Calu3 (cell line): Measurements from ENCODE around the gene BAIAP3. TPM values are rescaled to one million over a fixed set of nuclear protein-coding genes. Genes with fewer than 3 reads are reported as not detected.

Source experiments
- BruUV-seq: library from RNA; stranded (reverse); fragments of 400-500 nt; replicated peaks from 2 replicates; lab custom pipeline; 2021; lab: Mats Ljungman, UMichigan
- CTCF ChIA-PET: fragments of 300-600 bp; sonication (Branson Sonifier 250); formaldehyde crosslinking; loops from one replicate; lab custom pipeline; 2022; ENCODE audit warnings: antibody characterized with exemption; lab: Charles Lee
- DNase-seq: peaks from one replicate; pipeline ENCODE4 v3.0.0; 2022
- H3K27ac Mint-ChIP-seq: one replicate; pipeline ENCODE4 v1.8.0; 2022; ENCODE audit warnings: mixed read lengths; ENCODE audit not compliant: unreplicated experiment
- H3K27me3 Mint-ChIP-seq: one replicate; pipeline ENCODE4 v1.8.0; 2022; ENCODE audit warnings: mixed read lengths; ENCODE audit not compliant: unreplicated experiment
- H3K36me3 Mint-ChIP-seq: one replicate; pipeline ENCODE4 v1.8.0; 2022; ENCODE audit warnings: mild to moderate bottlenecking, moderate library complexity, mixed read lengths; ENCODE audit not compliant: insufficient read depth, unreplicated experiment
- H3K4me1 Mint-ChIP-seq: one replicate; pipeline ENCODE4 v1.8.0; 2022; ENCODE audit warnings: mild to moderate bottlenecking, low read depth, mixed read lengths; ENCODE audit not compliant: unreplicated experiment
- H3K4me3 Mint-ChIP-seq: one replicate; pipeline ENCODE4 v1.8.0; 2022; ENCODE audit warnings: mild to moderate bottlenecking, low read depth, moderate library complexity, mixed read lengths; ENCODE audit not compliant: unreplicated experiment
- H3K9me3 Mint-ChIP-seq: one replicate; pipeline ENCODE4 v1.8.0; 2022; ENCODE audit warnings: low read depth, mixed read lengths; ENCODE audit not compliant: unreplicated experiment
- intact Hi-C: fragments of 100-400 bp; cut with micrococcal nuclease; formaldehyde crosslinking; loops from one replicate; pipeline ENCODE4 v1.10.0; 2022; ENCODE audit not compliant: unreplicated experiment
- total RNA-seq: library from RNA; stranded (reverse); gene quantifications from 2 replicates; pipeline ENCODE4 v1.2.3, GENCODE V29; 2022
- TF ChIP-seq, protein P1 (sequence below): fragments of 200-600 bp; IDR thresholded peaks from one replicate; pipeline ENCODE4 v1.8.0; 2022; ENCODE audit warnings: antibody characterized with exemption; ENCODE audit not compliant: unreplicated experiment

BAIAP3 gene
- total RNA-seq, 1 experiment from 2014 or later, result 2.4 TPM

DNA sequence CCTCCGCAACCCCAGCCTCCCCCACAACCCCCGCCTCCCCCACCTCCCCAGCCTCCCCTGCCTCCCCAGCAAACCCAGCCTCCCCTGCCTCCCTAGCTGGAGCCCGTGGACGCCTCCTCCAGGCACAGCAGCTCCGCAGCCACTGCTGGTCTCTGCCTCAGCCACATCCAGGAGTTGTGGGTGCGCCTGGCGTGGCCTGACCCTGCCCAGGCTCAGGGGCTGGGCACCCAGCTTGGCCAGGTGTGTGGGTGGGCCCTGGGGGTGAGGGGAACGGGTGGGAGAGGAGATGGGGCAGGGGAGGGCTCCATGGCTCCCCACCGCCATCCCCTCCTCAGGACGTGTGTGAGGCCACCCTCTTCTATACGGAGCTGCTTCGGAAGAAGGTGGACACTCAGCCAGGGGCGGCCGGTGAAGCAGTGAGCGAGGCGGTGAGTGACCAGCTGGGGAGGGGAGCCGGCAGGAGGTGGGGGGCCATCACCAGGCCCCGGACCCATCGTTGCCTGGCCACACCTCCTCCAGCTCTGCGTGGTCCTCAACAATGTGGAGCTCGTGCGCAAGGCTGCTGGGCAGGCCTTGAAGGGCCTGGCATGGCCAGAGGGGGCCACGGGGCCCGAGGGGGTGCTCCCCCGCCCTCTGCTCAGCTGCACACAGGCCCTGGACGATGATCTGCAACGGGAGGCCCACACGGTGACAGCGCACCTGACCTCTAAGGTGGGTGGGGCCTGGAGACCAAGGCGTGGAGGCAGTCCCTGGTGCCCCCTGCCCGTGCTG is 12.4 kb downstream of the BAIAP3 start:
- Mint-ChIP-seq H3K4me1 (peaks cover 13% of the 10 kb centered on the region), H3K9me3 (no peaks in the 10 kb centered on the region), H3K27me3 (peaks cover 16% of the 10 kb centered on the region), H3K27ac (no peak overlapping the region), H3K4me3 (no peak overlapping the region), H3K36me3 (peaks cover 47% of the 10 kb centered on the region)
- TF ChIP-seq, protein P1, sequence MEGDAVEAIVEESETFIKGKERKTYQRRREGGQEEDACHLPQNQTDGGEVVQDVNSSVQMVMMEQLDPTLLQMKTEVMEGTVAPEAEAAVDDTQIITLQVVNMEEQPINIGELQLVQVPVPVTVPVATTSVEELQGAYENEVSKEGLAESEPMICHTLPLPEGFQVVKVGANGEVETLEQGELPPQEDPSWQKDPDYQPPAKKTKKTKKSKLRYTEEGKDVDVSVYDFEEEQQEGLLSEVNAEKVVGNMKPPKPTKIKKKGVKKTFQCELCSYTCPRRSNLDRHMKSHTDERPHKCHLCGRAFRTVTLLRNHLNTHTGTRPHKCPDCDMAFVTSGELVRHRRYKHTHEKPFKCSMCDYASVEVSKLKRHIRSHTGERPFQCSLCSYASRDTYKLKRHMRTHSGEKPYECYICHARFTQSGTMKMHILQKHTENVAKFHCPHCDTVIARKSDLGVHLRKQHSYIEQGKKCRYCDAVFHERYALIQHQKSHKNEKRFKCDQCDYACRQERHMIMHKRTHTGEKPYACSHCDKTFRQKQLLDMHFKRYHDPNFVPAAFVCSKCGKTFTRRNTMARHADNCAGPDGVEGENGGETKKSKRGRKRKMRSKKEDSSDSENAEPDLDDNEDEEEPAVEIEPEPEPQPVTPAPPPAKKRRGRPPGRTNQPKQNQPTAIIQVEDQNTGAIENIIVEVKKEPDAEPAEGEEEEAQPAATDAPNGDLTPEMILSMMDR, result no peak
- no peak for DNase-seq
- intact Hi-C loops, result no loop called here
- BruUV-seq, result no TSS peak
- CTCF ChIA-PET, result interaction anchor here (0.6 to 1.7 kb wide), 3 partner anchors 8 to 67 kb away, joined by 3 to 7 read pairs (median 4); no protein-coding TSS in a partner anchor

DNA sequence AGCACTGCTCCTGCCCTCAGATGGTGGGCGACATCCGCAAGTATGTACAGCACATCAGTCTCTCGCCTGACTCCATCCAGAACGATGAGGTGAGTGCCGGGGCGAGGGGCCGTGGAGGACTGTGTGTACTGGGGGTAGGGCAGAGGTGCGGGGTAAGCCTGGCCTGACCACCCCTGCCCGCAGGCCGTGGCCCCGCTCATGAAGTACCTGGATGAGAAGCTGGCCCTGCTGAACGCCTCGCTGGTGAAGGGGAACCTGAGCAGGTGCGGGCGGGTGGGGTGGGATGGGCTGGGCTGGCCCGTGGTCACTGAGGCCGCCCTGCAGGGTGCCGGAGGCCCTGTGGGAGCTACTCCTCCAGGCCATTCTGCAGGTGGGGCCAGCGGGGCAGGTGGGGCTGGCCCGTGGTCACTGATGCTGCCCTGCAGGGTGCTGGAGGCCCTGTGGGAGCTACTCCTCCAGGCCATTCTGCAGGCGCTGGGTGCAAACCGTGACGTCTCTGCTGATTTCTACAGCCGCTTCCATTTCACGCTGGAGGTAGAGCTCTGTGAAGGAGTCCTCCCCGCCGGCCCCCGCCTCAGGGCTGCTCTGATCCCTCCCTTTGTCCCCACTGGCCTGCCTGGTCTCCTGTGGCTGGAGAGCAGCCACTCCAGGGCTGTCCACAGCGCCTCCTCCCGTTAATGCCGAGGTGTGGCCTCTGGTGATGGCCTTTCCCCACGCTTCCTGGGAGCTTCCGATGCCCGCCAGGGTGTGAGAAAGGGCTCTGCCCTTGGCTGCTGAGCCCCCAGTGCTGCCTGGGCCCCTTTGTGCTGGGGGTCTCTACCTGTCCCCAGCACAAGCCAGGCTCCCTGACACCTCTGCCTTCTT is 13.2 kb downstream of the BAIAP3 start:
- BruUV-seq, result no TSS peak
- peaks cover 16% of the 10 kb centered on the region for H3K27me3 Mint-ChIP-seq
- no peak for DNase-seq
- intact Hi-C loops, result no loop called here
- TF ChIP-seq, protein P1, result no peak
- H3K27ac Mint-ChIP-seq, result no peak overlapping the region
- no peak overlapping the region for H3K4me3 Mint-ChIP-seq
- H3K4me1 Mint-ChIP-seq, result peaks cover 13% of the 10 kb centered on the region
- CTCF ChIA-PET, result interaction anchor here (0.6 to 1.7 kb wide), 3 partner anchors 9 to 170 kb away, joined by 3 to 10 read pairs (median 7); no protein-coding TSS in a partner anchor
- peaks cover 55% of the 10 kb centered on the region for H3K36me3 Mint-ChIP-seq
- no peaks in the 10 kb centered on the region for H3K9me3 Mint-ChIP-seq

DNA sequence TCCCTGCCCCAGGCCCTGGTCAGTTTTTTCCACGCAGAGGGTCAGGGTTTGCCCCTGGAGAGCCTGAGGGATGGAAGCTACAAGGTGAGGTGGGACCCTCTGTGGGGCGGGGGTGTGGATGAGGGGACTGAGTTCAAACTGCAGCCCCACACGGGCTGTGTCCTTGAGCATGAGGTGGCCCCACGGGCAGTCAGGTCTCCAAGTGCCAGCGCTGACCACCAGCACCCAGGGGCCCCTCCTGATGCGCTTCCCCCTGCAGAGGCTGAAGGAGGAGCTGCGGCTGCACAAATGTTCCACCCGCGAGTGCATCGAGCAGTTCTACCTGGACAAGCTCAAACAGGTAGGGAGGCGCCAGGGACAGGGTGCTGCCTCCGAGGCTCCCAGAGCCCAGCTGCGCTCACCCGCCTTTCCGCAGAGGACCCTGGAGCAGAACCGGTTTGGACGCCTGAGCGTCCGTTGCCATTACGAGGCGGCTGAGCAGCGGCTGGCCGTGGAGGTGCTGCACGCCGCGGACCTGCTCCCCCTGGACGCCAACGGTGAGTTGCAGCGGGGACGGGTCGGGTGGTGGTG is 13.9 kb downstream of the BAIAP3 start:
- H3K4me3 Mint-ChIP-seq, result no peak overlapping the region
- H3K9me3 Mint-ChIP-seq, result no peaks in the 10 kb centered on the region
- peaks cover 16% of the 10 kb centered on the region for H3K27me3 Mint-ChIP-seq
- peak overlapping the region; percentile 54 for H3K27ac Mint-ChIP-seq
- H3K36me3 Mint-ChIP-seq, result peaks cover 60% of the 10 kb centered on the region
- peaks cover 16% of the 10 kb centered on the region for H3K4me1 Mint-ChIP-seq
- no TSS peak for BruUV-seq
- CTCF ChIA-PET, result interaction anchor here (1.7 kb wide), 1 partner anchor 10 kb away, joined by 7 read pairs; no protein-coding TSS in a partner anchor
- TF ChIP-seq, protein P1, result no peak
- DNase-seq, result no peak
- intact Hi-C loops, result no loop called here

DNA sequence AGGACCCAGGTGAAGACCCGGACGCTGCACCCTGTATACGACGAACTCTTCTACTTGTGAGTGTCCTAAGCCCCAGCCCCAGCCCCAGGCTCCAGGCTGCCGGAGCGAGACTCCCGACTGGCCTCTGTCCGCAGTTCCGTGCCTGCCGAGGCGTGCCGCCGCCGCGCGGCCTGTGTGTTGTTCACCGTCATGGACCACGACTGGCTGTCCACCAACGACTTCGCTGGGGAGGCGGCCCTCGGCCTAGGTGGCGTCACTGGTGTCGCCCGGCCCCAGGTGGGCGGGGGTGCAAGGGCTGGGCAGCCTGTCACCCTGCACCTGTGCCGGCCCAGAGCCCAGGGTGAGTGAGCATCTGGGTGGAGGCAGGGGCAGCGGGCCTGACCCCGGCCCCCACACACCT is 14.5 kb downstream of the BAIAP3 start:
- CTCF ChIA-PET, result no interaction called here
- no peaks in the 10 kb centered on the region for H3K9me3 Mint-ChIP-seq
- H3K4me3 Mint-ChIP-seq, result no peak overlapping the region
- H3K27me3 Mint-ChIP-seq, result peaks cover 11% of the 10 kb centered on the region
- peaks cover 59% of the 10 kb centered on the region for H3K36me3 Mint-ChIP-seq
- intact Hi-C loops, result no loop called here
- TF ChIP-seq, protein P1, result no peak
- no TSS peak for BruUV-seq
- no peak for DNase-seq
- H3K4me1 Mint-ChIP-seq, result peaks cover 18% of the 10 kb centered on the region
- peak overlapping the region; percentile 54 for H3K27ac Mint-ChIP-seq
